Smooth muscle cell (in vitro differentiated cells): Measurements from ENCODE around the gene CSMD2. TPM values are rescaled to one million over a fixed set of nuclear protein-coding genes. Genes with fewer than 3 reads are reported as not detected.

Experiments
- DNase-seq: peaks from one replicate; lab custom pipeline; 2025; ENCODE audit not compliant: unreplicated experiment; lab: John Stamatoyannopoulos, UW
- H2AFZ ChIP-seq: fragments of 200-600 bp; sonication (generic); 2 replicates; pipeline ENCODE4 v1.6.0; 2016; ENCODE audit warnings: antibody characterized with exemption, low read depth, mild to moderate bottlenecking
- H3F3A ChIP-seq: fragments of 200-600 bp; sonication (generic); 2 replicates; pipeline ENCODE4 v1.6.0; 2017; ENCODE audit warnings: antibody characterized with exemption, low read depth
- H3K27ac ChIP-seq: fragments of 200-600 bp; sonication (generic); 2 replicates; pipeline ENCODE4 v1.5.1; 2016; ENCODE audit warnings: low read depth, mild to moderate bottlenecking
- H3K27me3 ChIP-seq: fragments of 200-600 bp; sonication (generic); 2 replicates; pipeline ENCODE4 v1.6.1; 2016; ENCODE audit warnings: low read depth, mild to moderate bottlenecking
- H3K36me3 ChIP-seq: fragments of 200-600 bp; sonication (generic); 2 replicates; pipeline ENCODE4 v1.5.1; 2016; ENCODE audit warnings: low read depth
- H3K4me1 ChIP-seq: fragments of 200-600 bp; sonication (generic); 2 replicates; pipeline ENCODE4 v1.5.1; 2016; ENCODE audit warnings: low read depth
- H3K4me2 ChIP-seq: fragments of 200-600 bp; sonication (generic); 2 replicates; pipeline ENCODE4 v1.6.0; 2016; ENCODE audit warnings: mild to moderate bottlenecking
- H3K4me3 ChIP-seq: fragments of 200-600 bp; sonication (generic); 2 replicates; pipeline ENCODE4 v1.5.1; 2016; ENCODE audit warnings: mild to moderate bottlenecking
- H3K79me2 ChIP-seq: fragments of 200-600 bp; sonication (generic); 2 replicates; pipeline ENCODE4 v1.6.0; 2016; ENCODE audit warnings: low read depth, mild to moderate bottlenecking
- H3K9ac ChIP-seq: fragments of 200-600 bp; sonication (generic); 2 replicates; pipeline ENCODE4 v1.6.0; 2016; ENCODE audit warnings: low read depth
- H3K9me3 ChIP-seq: fragments of 200-600 bp; sonication (generic); replicated peaks from 2 replicates; pipeline ENCODE4 v1.5.1; 2016; ENCODE audit warnings: low read depth
- H4K20me1 ChIP-seq: fragments of 200-600 bp; sonication (generic); 2 replicates; pipeline ENCODE4 v1.6.0; 2016; ENCODE audit warnings: low read depth
- CTCF ChIP-seq: fragments of 200-600 bp; sonication (generic); IDR thresholded peaks from 2 replicates; pipeline ENCODE4 v1.5.1; 2017; ENCODE audit warnings: borderline replicate concordance, mild to moderate bottlenecking, antibody characterized with exemption; ENCODE audit not compliant: insufficient read depth, poor library complexity, severe bottlenecking
- WGBS: methylation state at CpG from one replicate; pipeline ENCODE4 v1.1.7; 2016; ENCODE audit warnings: low lambda C conversion rate; 5-methylcytosine and 5-hydroxymethylcytosine counted together
- polyA plus RNA-seq: library from polyadenylated mRNA; unstranded; fragments of >200 nt; fragmentation: Nextera tagmentation; extraction: Ambion mirVana; gene quantifications from 2 replicates; pipeline ENCODE4 v1.2.1, GENCODE V29; 2016
- total RNA-seq: library from RNA; depleted of rRNA; stranded (reverse); fragments of >200 nt; gene quantifications from 2 replicates; pipeline ENCODE4 v1.2.3, GENCODE V29; 2014

CSMD2 gene
- total and polyA plus RNA-seq, 2 experiments from 2014 or later, result 0.65 to 1.8 TPM

- Histone ChIP-seq H4K20me1 (no peaks in the 10 kb centered on the region), H3K9ac (no peak overlapping the region), H3K4me3 (no peak overlapping the region), H3K4me2 (no peak overlapping the region), H3K9me3 (no peaks in the 10 kb centered on the region), H3K4me1 (no peaks in the 10 kb centered on the region), H3K36me3 (no peaks in the 10 kb centered on the region), H3K27me3 (no peaks in the 10 kb centered on the region), H3K27ac (no peak overlapping the region), H3K79me2 (no peaks in the 10 kb centered on the region), H2AFZ (no peak overlapping the region), H3F3A (no peaks in the 10 kb centered on the region)
- WGBS, result 30% methylated on average over 2 of the region's 2 CpGs
- TF ChIP-seq CTCF, result no peak
- DNase-seq, result no peak
These were observed 304.4 kb downstream of the CSMD2 start for GRCh38 chr1:33860671-33861070.

DNA sequence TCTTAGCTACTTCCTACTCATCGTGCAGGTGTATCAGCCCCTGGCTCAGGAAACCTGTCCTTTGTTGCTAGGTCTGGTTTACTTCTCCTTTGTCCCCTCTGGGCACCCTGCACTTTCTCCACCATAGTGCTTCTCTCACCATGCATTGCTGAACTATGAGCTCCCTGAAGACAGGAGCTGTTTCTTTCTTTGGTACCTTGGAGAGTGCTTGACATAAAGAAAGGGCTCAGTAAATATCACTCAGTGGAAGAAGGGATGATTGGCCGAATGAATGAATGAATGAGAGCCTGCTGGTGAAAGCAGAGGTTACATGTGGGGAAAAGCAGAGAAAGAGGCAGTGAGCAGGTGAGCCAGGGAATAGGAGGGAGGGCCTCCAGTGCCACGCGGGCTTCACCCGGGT, 310.9 kb downstream of the CSMD2 start:
- 91% methylated on average over 5 of the region's 5 CpGs for WGBS
- Histone ChIP-seq H2AFZ (no peak overlapping the region), H3K9me3 (no peaks in the 10 kb centered on the region), H3K9ac (no peak overlapping the region), H3K36me3 (no peaks in the 10 kb centered on the region), H3K4me3 (no peak overlapping the region), H3K4me1 (no peaks in the 10 kb centered on the region), H3F3A (no peaks in the 10 kb centered on the region), H3K4me2 (no peak overlapping the region), H4K20me1 (no peaks in the 10 kb centered on the region), H3K27ac (no peak overlapping the region), H3K27me3 (no peaks in the 10 kb centered on the region), H3K79me2 (no peaks in the 10 kb centered on the region)
- no peak for DNase-seq
- TF ChIP-seq CTCF, result no peak

- no peaks in the 10 kb centered on the region for H3K27me3 ChIP-seq
- H3K79me2 ChIP-seq, result no peaks in the 10 kb centered on the region
- no peak overlapping the region for H3K27ac ChIP-seq
- no peaks in the 10 kb centered on the region for H4K20me1 ChIP-seq
- no peaks in the 10 kb centered on the region for H3K4me1 ChIP-seq
- no peaks in the 10 kb centered on the region for H3K36me3 ChIP-seq
- 93% methylated on average over 1 of the region's 1 CpG for WGBS
- no peak for DNase-seq
- no peak overlapping the region for H3K4me2 ChIP-seq
- H3F3A ChIP-seq, result no peaks in the 10 kb centered on the region
- no peak for TF ChIP-seq CTCF
- H3K9me3 ChIP-seq, result no peaks in the 10 kb centered on the region
- H3K4me3 ChIP-seq, result no peak overlapping the region
- H3K9ac ChIP-seq, result no peak overlapping the region
- H2AFZ ChIP-seq, result no peak overlapping the region
These were observed 311.6 kb downstream of the CSMD2 start for GRCh38 chr1:33853431-33853830.

GRCh38 chr1:33852711-33853110, 312.3 kb downstream of the CSMD2 start:
- Histone ChIP-seq H3K27ac (no peak overlapping the region), H3K79me2 (no peaks in the 10 kb centered on the region), H2AFZ (no peak overlapping the region), H3K4me1 (no peaks in the 10 kb centered on the region), H3K36me3 (no peaks in the 10 kb centered on the region), H3K4me2 (no peak overlapping the region), H4K20me1 (no peaks in the 10 kb centered on the region), H3F3A (no peaks in the 10 kb centered on the region), H3K9ac (no peak overlapping the region), H3K4me3 (no peak overlapping the region), H3K9me3 (no peaks in the 10 kb centered on the region), H3K27me3 (no peaks in the 10 kb centered on the region)
- no peak for TF ChIP-seq CTCF
- DNase-seq, result no peak
